Heart left ventricle (tissue), 13 donors: ENCODE measurements around the gene NEURL3.

Experiments
- POLR2A ChIP-seq, 2 donors: fragments of 450-650 bp; IDR thresholded peaks; one replicate each; pipeline ENCODE4 v1.6.1; 2017; ENCODE audit warnings: antibody characterized with exemption in 2 of 2, mild to moderate bottlenecking in 2 of 2, moderate library complexity in 2 of 2
- TF ChIP-seq, protein P1 (sequence below), 12 donors: fragments of 200-600 bp; sonication (generic) in 4 of 12; IDR thresholded peaks; one replicate each; pipeline versions ENCODE4 v1.5.0 to v1.8.0; 2018 to 2022; ENCODE audit warnings: antibody characterized with exemption in 12 of 12, mild to moderate bottlenecking in 5 of 12
- donor health status: ischemic (EF 13 %, LVEDD 7.1; RV severe dilation, severe dysfunction).
- donor health status: DM: no; HTN: yes; CAD: no.
- donor health status: DM: no; HTN: no; CAD: no.
- donor health status: ischemic (EF 25% LVEDD 6.9; RV normal size, moderate dysfunction).
- donor health status: ischemic (EF 25% LVEDD 5.7; RV mildly dilated, moderate dysfunction).
- donor health status: ischemic (EF 35%, LVEDD 5.7; RV mildly dilated, moderate dysfunction).
- donor health status: nonischemic (EF 11% LVEDD 7.7; RV severe dilation, severe dysfunction).
- donor health status: DM: yes; HTN: yes; CAD: no.
- donor health status: PGD.
- donor health status: ischemic (EF 29% LVEDD 5.4; RV normal size, mild dysfunction).
- donor health status: nonischemic (EF 23%, LVEDD 6.1; RV moderate dilation, normal function).

- TF ChIP-seq, protein P1, sequence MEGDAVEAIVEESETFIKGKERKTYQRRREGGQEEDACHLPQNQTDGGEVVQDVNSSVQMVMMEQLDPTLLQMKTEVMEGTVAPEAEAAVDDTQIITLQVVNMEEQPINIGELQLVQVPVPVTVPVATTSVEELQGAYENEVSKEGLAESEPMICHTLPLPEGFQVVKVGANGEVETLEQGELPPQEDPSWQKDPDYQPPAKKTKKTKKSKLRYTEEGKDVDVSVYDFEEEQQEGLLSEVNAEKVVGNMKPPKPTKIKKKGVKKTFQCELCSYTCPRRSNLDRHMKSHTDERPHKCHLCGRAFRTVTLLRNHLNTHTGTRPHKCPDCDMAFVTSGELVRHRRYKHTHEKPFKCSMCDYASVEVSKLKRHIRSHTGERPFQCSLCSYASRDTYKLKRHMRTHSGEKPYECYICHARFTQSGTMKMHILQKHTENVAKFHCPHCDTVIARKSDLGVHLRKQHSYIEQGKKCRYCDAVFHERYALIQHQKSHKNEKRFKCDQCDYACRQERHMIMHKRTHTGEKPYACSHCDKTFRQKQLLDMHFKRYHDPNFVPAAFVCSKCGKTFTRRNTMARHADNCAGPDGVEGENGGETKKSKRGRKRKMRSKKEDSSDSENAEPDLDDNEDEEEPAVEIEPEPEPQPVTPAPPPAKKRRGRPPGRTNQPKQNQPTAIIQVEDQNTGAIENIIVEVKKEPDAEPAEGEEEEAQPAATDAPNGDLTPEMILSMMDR (IDR thresholded peaks at IDR 0.05), result no peak
- TF ChIP-seq POLR2A (IDR thresholded peaks at IDR 0.05), result no peak
Observed at GRCh38 chr2:96525211-96525507, 20.0 kb upstream of the NEURL3 start.
